ENCODE results near the gene ULK1. TPM values are rescaled to one million over a fixed set of nuclear protein-coding genes. Genes with fewer than 3 reads are reported as not detected.

ULK1 gene
- total and polyA plus RNA-seq, 2 of the 13 experiments (the other 11 are each of a cell fraction or from before 2014, with no cell fraction given) = 2.8 to 10.1 TPM

DNA sequence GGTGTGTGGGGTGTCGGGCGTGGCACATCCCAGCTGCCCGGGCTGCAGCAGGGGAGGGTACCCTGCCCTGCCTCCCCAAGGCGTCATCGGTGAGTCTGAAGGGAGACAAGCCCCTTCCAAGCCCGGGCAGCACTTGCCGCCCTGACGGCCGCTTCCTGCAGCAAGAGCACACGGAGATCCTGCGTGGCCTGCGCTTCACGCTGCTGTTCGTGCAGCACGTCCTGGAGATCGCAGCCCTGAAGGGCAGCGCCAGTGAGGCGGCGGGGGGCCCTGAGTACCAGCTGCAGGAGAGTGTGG, 24.6 kb downstream of the ULK1 start:
- no TSS peak for BruUV-seq (replicated peaks)
- peaks cover 10 to 36% of the 10 kb centered on the region in 2 experiments; a peak in 4 of 5 replicates for H3K36me3 ChIP-seq (replicated peaks in 1 of 2; ENCODE audit: control insufficient read depth in 1 of 2, insufficient read depth in 2 of 2, low read length in 2 of 2)

DNA sequence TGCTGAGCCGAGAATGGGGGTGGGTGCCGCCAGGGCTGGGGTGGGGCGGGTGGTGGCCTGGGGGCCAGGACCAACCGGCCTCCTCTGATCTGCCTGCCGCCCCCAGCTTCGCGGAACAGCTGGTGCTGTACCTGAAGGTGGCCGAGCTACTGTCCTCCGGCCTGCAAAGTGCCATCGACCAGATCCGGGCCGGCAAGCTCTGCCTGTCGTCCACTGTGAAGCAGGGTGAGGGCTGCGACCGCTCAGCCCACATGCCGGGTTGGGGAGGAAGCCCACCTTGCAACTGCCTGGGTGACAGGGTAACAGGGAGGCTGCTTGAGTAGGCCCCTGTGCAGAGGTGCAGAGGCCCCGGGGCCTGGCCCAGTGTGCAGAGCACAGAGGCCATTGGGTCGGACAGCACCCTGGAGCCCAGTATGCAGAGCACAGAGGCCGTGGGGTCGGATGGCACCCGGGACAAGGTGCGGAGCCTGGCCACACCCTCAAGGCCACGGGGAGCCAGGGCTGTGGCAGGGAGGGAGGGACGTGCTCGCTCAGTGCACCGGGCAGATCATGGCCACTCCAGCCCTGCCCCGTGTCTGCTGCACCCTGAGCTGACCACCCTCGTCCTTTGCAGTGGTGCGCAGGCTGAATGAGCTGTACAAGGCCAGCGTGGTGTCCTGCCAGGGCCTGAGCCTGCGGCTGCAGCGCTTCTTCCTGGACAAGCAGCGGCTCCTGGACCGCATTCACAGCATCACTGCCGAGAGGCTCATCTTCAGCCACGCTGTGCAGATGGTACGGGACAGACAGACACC, 25.1 kb downstream of the ULK1 start:
- DNase-seq (ENCODE audit: low spot score) = no peak
- peaks cover 9 to 30% of the 10 kb centered on the region in 2 experiments; a peak in 4 of 5 replicates for H3K36me3 ChIP-seq (replicated peaks in 1 of 2; ENCODE audit: control insufficient read depth in 1 of 2, insufficient read depth in 2 of 2, low read length in 2 of 2)
- no peak overlapping the region for H3K4me2 ChIP-seq (ENCODE audit: low read depth, low read length)
- WGBS (ENCODE audit: low lambda C conversion rate) = 63% methylated on average over 8 of the region's 37 CpGs
- no peaks in the 10 kb centered on the region for H3K27me3 ChIP-seq (ENCODE audit: control insufficient read depth in 1 of 2, insufficient read depth in 2 of 2, low read length in 2 of 2)
- no peaks in the 10 kb centered on the region for H3K9me3 ChIP-seq (ENCODE audit: low read length)
- BruUV-seq (replicated peaks) = no TSS peak
- H3K79me2 ChIP-seq (ENCODE audit: insufficient read depth, low read length) = no peaks in the 10 kb centered on the region
- no peaks in the 10 kb centered on the region for H3K4me1 ChIP-seq (ENCODE audit: insufficient read depth, low read length)
- ATAC-seq = no peak; the same call in 1 of the 3 replicates
- intact Hi-C loops (cut with micrococcal nuclease; ENCODE audit: unreplicated experiment) (loop anchor here (10.0 kb wide), 1 partner anchor 85 kb away; no protein-coding TSS in a partner anchor), in situ Hi-C loops (cut with HindIII; ENCODE audit: extremely low pct_ligation_motif_present, low pct_unique_long_range_greater_than_20kb) (no loop called here)
- no peaks in the 10 kb centered on the region for H4K20me1 ChIP-seq (ENCODE audit: insufficient read depth, low read length)
- H2AFZ ChIP-seq (ENCODE audit: low read length) = no peak overlapping the region
- FAIRE-seq = no peak
- ChIA-PET POLR2A (no interaction called here), CTCF (ENCODE audit: low intra/inter-chr PET ratio, low total read pairs) (no interaction called here)
- H3K4me3 ChIP-seq (replicated peaks in 1 of 3; ENCODE audit: insufficient read depth in 1 of 3, low read depth in 2 of 3, low read length in 3 of 3) = no peak overlapping the region
- H3K9ac ChIP-seq (ENCODE audit: insufficient read depth, low read depth, low read length) = no peak overlapping the region
- no peak overlapping the region for H3K27ac ChIP-seq (ENCODE audit: extremely low read length, insufficient read depth, low read length)
- TF ChIP-seq RAD21 (CRISPR knock-in tag; IDR thresholded peaks at IDR 0.05) = no peak
- TF ChIP-seq ARNT (IDR thresholded peaks at IDR 0.05) = no peak
- TF ChIP-seq TAF1 (CRISPR knock-in tag; IDR thresholded peaks at IDR 0.05) = no peak
- TF ChIP-seq POLR2A (IDR thresholded peaks at IDR 0.05; ENCODE audit: insufficient read depth in 1 of 2, low read depth in 2 of 2, low read length in 2 of 2) = peak in 1 of 2 experiments; percentile 43; a peak in 1 of 4 replicates
- TF ChIP-seq, protein P1, sequence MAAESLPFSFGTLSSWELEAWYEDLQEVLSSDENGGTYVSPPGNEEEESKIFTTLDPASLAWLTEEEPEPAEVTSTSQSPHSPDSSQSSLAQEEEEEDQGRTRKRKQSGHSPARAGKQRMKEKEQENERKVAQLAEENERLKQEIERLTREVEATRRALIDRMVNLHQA (CRISPR knock-in tag; IDR thresholded peaks at IDR 0.05) = no peak
- TF ChIP-seq ZMYM2 (CRISPR knock-in tag; IDR thresholded peaks at IDR 0.05) = no peak
- no peak for TF ChIP-seq ZNF589 (CRISPR knock-in tag; conservative IDR thresholded peaks at IDR 0.05)
- TF ChIP-seq ZNF674 (CRISPR knock-in tag; IDR thresholded peaks at IDR 0.05; ENCODE audit: low read depth) = no peak
- no peak for TF ChIP-seq RNF2 (conservative IDR thresholded peaks at IDR 0.05; ENCODE audit: low read depth)
- peak; percentile 85 for TF ChIP-seq AGO2 (optimal IDR thresholded peaks at IDR 0.05; ENCODE audit: low read depth, low read length)
- no peak for TF ChIP-seq ZBTB3 (CRISPR knock-in tag; IDR thresholded peaks at IDR 0.05; ENCODE audit: borderline replicate concordance, low read depth)

More for the DNA sequence above, 24.6 kb downstream of the ULK1 start:
- CTCF ChIA-PET (ENCODE audit: low intra/inter-chr PET ratio, low total read pairs) = no interaction called here
- Histone ChIP-seq H3K79me2 (ENCODE audit: insufficient read depth, low read length) (no peaks in the 10 kb centered on the region), H3K27ac (ENCODE audit: extremely low read length, insufficient read depth, low read length) (no peak overlapping the region), H2AFZ (ENCODE audit: low read length) (no peak overlapping the region), H3K4me3 (replicated peaks in 1 of 3; ENCODE audit: insufficient read depth in 1 of 3, low read depth in 2 of 3, low read length in 3 of 3) (no peak overlapping the region), H3K9me3 (ENCODE audit: low read length) (no peaks in the 10 kb centered on the region), H3K4me2 (ENCODE audit: low read depth, low read length) (no peak overlapping the region), H3K4me1 (ENCODE audit: insufficient read depth, low read length) (no peaks in the 10 kb centered on the region), H4K20me1 (ENCODE audit: insufficient read depth, low read length) (no peaks in the 10 kb centered on the region), H3K9ac (ENCODE audit: insufficient read depth, low read depth, low read length) (no peak overlapping the region), H3K27me3 (ENCODE audit: control insufficient read depth in 1 of 2, insufficient read depth in 2 of 2, low read length in 2 of 2) (no peaks in the 10 kb centered on the region)
- 97% methylated on average over 13 of the region's 19 CpGs for WGBS (ENCODE audit: low lambda C conversion rate)
- POLR2A ChIA-PET = no interaction called here
- intact Hi-C loops (cut with micrococcal nuclease; ENCODE audit: unreplicated experiment) (no loop called here), in situ Hi-C loops (cut with HindIII; ENCODE audit: extremely low pct_ligation_motif_present, low pct_unique_long_range_greater_than_20kb) (no loop called here)
- FAIRE-seq (no peak), DNase-seq (ENCODE audit: low spot score) (no peak), ATAC-seq (no peak)
- TF ChIP-seq EED (CRISPR knock-in tag; IDR thresholded peaks at IDR 0.05) (no peak), PCBP1 (IDR thresholded peaks at IDR 0.05; ENCODE audit: borderline replicate concordance, low read depth, low read length) (0 out of 2 replicates have a peak, but pooled peaks have one; percentile 10)

Data from HepG2 (cell line).